NCI-H1092 (cell line): Measurements from ENCODE around the gene TRAPPC3.
A peak's percentile ranks its signal among the peaks of the same experiment; 100 is the strongest.
"Not testable (repeated sequence)": the region's sequence is repeated elsewhere in the genome, so short reads cannot be mapped to it uniquely, and the experiment has no call there.

Experiments used
- DNase-seq: peaks from one replicate; lab custom pipeline; 2025; lab: John Stamatoyannopoulos, UW

The TRAPPC3 gene

GRCh38 chr1:36149237-36149972 is at the start of gene TRAPPC3:
TRAPPC3 (minus strand) TSS chr1:36149486; CDS start chr1:36149378, 108 bp downstream.
- peak; percentile 100 for DNase-seq

- DNase-seq: no peak
Measured at GRCh38 chr1:36198641-36199040, 49.4 kb upstream of the TRAPPC3 start.

GRCh38 chr1:36196805-36197204 is 47.5 kb upstream of the TRAPPC3 start:
- DNase-seq: not testable (repeated sequence)

- DNase-seq: peak; percentile 83
Measured at GRCh38 chr1:36187800-36188593, 38.7 kb upstream of the TRAPPC3 start.

- DNase-seq: no peak
Measured at GRCh38 chr1:36183309-36183856, 34.1 kb upstream of the TRAPPC3 start.

GRCh38 chr1:36182734-36183133 is 33.4 kb upstream of the TRAPPC3 start:
- no peak for DNase-seq

GRCh38 chr1:36179220-36179600 is 29.9 kb upstream of the TRAPPC3 start:
- no peak for DNase-seq

GRCh38 chr1:36178471-36179219 is 29.4 kb upstream of the TRAPPC3 start:
- DNase-seq: no peak

- no peak for DNase-seq
Measured at GRCh38 chr1:36177589-36178431, 28.5 kb upstream of the TRAPPC3 start.

GRCh38 chr1:36176106-36176949 is 27.0 kb upstream of the TRAPPC3 start:
- DNase-seq: no peak

- no peak for DNase-seq
Measured at GRCh38 chr1:36175137-36176095, 26.1 kb upstream of the TRAPPC3 start.

- no peak for DNase-seq
Measured at GRCh38 chr1:36174713-36175112, 25.4 kb upstream of the TRAPPC3 start.

- no peak for DNase-seq
Measured at GRCh38 chr1:36172983-36173382, 23.7 kb upstream of the TRAPPC3 start.

GRCh38 chr1:36172017-36172747 is 22.9 kb upstream of the TRAPPC3 start:
- no peak for DNase-seq

- no peak for DNase-seq
Measured at GRCh38 chr1:36170643-36171412, 21.5 kb upstream of the TRAPPC3 start.

- no peak for DNase-seq
Measured at GRCh38 chr1:36168514-36168913, 19.2 kb upstream of the TRAPPC3 start.
